Measurements from ENCODE around the gene LSM14B.

LSM14B gene

GRCh38 chr20:62087632-62088031 lies 34.6 kb upstream of the LSM14B start:
- H3K23ac ChIP-seq (ENCODE audit: low read length in 2 of 2): no peak overlapping the region
- H4K91ac ChIP-seq (ENCODE audit: low read length): no peak overlapping the region
- DNase-seq: no peak
- H3K9me3 ChIP-seq (ENCODE audit: control insufficient read depth, low read length): no peaks in the 10 kb centered on the region
- no peak overlapping the region for H2BK5ac ChIP-seq (ENCODE audit: low read depth, low read length, poor library complexity, severe bottlenecking)
- H3K27ac ChIP-seq (ENCODE audit: low read length, poor library complexity, severe bottlenecking): no peak overlapping the region
- H2BK12ac ChIP-seq (ENCODE audit: low read length in 2 of 2): no peak overlapping the region
- peaks cover 3 to 6% of the 10 kb centered on the region in 2 experiments for H3K27me3 ChIP-seq (ENCODE audit: control insufficient read depth in 1 of 2, insufficient read depth in 1 of 2, low read length in 2 of 2)
- no peak overlapping the region for H3K18ac ChIP-seq (ENCODE audit: low read depth in 1 of 2, low read length in 2 of 2)
- H2AFZ ChIP-seq (ENCODE audit: low read depth, low read length): no peak overlapping the region
- no peak overlapping the region for H3K4me2 ChIP-seq (ENCODE audit: low read length, poor library complexity, severe bottlenecking)
- H3K4me1 ChIP-seq (ENCODE audit: control insufficient read depth, insufficient read depth, low read depth, low read length): peaks cover 6% of the 10 kb centered on the region
- 94% methylated on average over 17 of the region's 17 CpGs for WGBS
- H3K36me3 ChIP-seq (ENCODE audit: control insufficient read depth in 1 of 2, insufficient read depth in 2 of 2, low read depth in 1 of 2, low read length in 2 of 2): no peaks in the 10 kb centered on the region
- no peak overlapping the region for H3K4ac ChIP-seq (ENCODE audit: low read depth in 1 of 2, low read length in 2 of 2)
- no peak overlapping the region for H2AK5ac ChIP-seq (ENCODE audit: low read length, severe bottlenecking)
- H2BK15ac ChIP-seq (ENCODE audit: low read depth, poor library complexity, severe bottlenecking): no peak overlapping the region
- no peak overlapping the region for H4K8ac ChIP-seq (ENCODE audit: low read length)
- H3K9ac ChIP-seq (ENCODE audit: low read length): no peak overlapping the region
- H2BK120ac ChIP-seq (ENCODE audit: low read depth, low read length): no peak overlapping the region
- H3K79me1 ChIP-seq (replicated peaks; ENCODE audit: low read length, poor library complexity, severe bottlenecking): no peaks in the 10 kb centered on the region
- H3K14ac ChIP-seq (ENCODE audit: low read length in 2 of 2): peak overlapping the region in 1 of 2 experiments; percentile 0
- H3K4me3 ChIP-seq (ENCODE audit: insufficient read depth in 1 of 2, low read depth in 1 of 2, low read length in 2 of 2): no peak overlapping the region

DNA sequence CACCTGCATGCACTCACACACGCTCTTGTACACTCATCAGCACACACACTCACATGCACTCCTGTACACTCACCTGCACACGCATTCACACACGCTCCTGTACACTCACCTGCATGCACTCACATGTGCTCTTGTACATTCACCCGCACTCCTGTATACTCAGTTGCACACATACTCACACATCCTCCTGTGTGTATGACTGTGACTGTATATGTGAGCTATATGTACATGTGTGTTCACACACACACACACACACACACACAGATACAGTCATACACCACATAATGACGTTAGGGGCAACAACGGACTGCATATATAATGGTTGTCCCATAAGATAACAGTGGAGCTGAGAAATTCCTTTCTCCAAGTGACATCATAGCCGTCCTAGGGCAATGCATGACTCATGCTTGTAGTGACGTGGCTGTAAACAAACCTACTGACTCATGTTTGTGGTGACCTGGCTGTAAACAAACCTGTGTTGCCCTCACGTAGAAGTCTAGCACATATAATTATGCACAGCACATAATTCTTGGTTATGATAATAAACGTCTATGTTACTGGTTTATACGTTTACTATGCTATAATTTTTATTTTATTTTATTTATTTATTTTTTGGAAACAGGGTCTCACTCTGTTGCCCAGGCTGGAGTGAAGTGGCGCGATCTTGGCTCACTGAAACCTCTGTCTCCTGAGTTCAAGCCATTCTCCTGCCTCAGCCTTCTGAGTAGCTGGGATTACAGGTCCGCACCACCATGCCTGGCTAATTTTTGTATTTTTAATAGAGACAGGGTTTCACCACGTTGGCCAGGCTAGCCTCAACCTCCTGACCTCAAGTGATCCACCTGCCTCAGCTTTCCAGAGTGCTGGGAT lies 33.8 kb upstream of the LSM14B start:
- H2BK5ac ChIP-seq (ENCODE audit: low read depth, low read length, poor library complexity, severe bottlenecking): no peak overlapping the region
- no peak overlapping the region for H4K91ac ChIP-seq (ENCODE audit: low read length)
- H3K18ac ChIP-seq (ENCODE audit: low read depth in 1 of 2, low read length in 2 of 2): peak overlapping the region in 1 of 2 experiments; percentile 79
- H3K36me3 ChIP-seq (ENCODE audit: control insufficient read depth in 1 of 2, insufficient read depth in 2 of 2, low read depth in 1 of 2, low read length in 2 of 2): no peaks in the 10 kb centered on the region
- peak overlapping the region in 1 of 2 experiments; percentile 90 for H3K14ac ChIP-seq (ENCODE audit: low read length in 2 of 2)
- no peak overlapping the region for H2BK120ac ChIP-seq (ENCODE audit: low read depth, low read length)
- H3K27ac ChIP-seq (ENCODE audit: low read length, poor library complexity, severe bottlenecking): no peak overlapping the region
- no peak overlapping the region for H4K8ac ChIP-seq (ENCODE audit: low read length)
- H3K4ac ChIP-seq (ENCODE audit: low read depth in 1 of 2, low read length in 2 of 2): no peak overlapping the region
- H3K27me3 ChIP-seq (ENCODE audit: control insufficient read depth in 1 of 2, insufficient read depth in 1 of 2, low read length in 2 of 2): peaks cover 3 to 6% of the 10 kb centered on the region in 2 experiments
- H3K23ac ChIP-seq (ENCODE audit: low read length in 2 of 2): no peak overlapping the region
- H2BK15ac ChIP-seq (ENCODE audit: low read depth, poor library complexity, severe bottlenecking): no peak overlapping the region
- H2AK5ac ChIP-seq (ENCODE audit: low read length, severe bottlenecking): no peak overlapping the region
- H3K9me3 ChIP-seq (ENCODE audit: control insufficient read depth, low read length): no peaks in the 10 kb centered on the region
- H3K4me1 ChIP-seq (ENCODE audit: control insufficient read depth, insufficient read depth, low read depth, low read length): peaks cover 6% of the 10 kb centered on the region
- H3K4me2 ChIP-seq (ENCODE audit: low read length, poor library complexity, severe bottlenecking): no peak overlapping the region
- no peaks in the 10 kb centered on the region for H3K79me1 ChIP-seq (replicated peaks; ENCODE audit: low read length, poor library complexity, severe bottlenecking)
- H3K4me3 ChIP-seq (ENCODE audit: insufficient read depth in 1 of 2, low read depth in 1 of 2, low read length in 2 of 2): no peak overlapping the region
- H3K9ac ChIP-seq (ENCODE audit: low read length): no peak overlapping the region
- no peak overlapping the region for H2AFZ ChIP-seq (ENCODE audit: low read depth, low read length)
- no peak overlapping the region for H2BK12ac ChIP-seq (ENCODE audit: low read length in 2 of 2)
- peak; percentile 99 for DNase-seq
- 64% methylated on average over 11 of the region's 15 CpGs for WGBS

DNA sequence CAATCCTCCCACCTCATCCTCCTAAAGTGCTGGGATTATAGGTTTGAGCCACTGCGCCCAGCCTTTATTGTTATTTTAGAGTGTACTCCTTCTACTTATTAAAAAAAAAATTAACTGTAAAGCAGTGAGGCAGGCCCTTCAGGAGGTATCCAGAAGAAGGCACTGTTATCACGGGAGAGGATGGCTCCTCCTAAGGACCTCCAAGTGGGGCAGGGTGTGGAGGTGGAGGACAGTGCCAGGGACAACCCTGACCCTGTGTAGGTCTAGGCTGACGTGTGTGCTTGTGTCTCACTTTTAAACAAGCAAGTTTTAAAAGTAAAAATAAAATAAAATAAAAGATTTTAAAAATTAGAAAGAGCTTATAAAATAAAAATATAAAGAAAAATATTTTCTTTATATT lies 32.9 kb upstream of the LSM14B start:
- Histone ChIP-seq H3K9me3 (ENCODE audit: control insufficient read depth, low read length) (no peaks in the 10 kb centered on the region), H3K36me3 (ENCODE audit: control insufficient read depth in 1 of 2, insufficient read depth in 2 of 2, low read depth in 1 of 2, low read length in 2 of 2) (no peaks in the 10 kb centered on the region), H3K14ac (ENCODE audit: low read length in 2 of 2) (no peak overlapping the region), H2AK5ac (ENCODE audit: low read length, severe bottlenecking) (no peak overlapping the region), H3K18ac (ENCODE audit: low read depth in 1 of 2, low read length in 2 of 2) (no peak overlapping the region), H2BK5ac (ENCODE audit: low read depth, low read length, poor library complexity, severe bottlenecking) (no peak overlapping the region), H2BK120ac (ENCODE audit: low read depth, low read length) (no peak overlapping the region), H2BK12ac (ENCODE audit: low read length in 2 of 2) (no peak overlapping the region), H3K27ac (ENCODE audit: low read length, poor library complexity, severe bottlenecking) (no peak overlapping the region), H3K4me1 (ENCODE audit: control insufficient read depth, insufficient read depth, low read depth, low read length) (peaks cover 6% of the 10 kb centered on the region), H4K8ac (ENCODE audit: low read length) (no peak overlapping the region), H2AFZ (ENCODE audit: low read depth, low read length) (no peak overlapping the region), H3K79me1 (replicated peaks; ENCODE audit: low read length, poor library complexity, severe bottlenecking) (no peaks in the 10 kb centered on the region), H3K4ac (ENCODE audit: low read depth in 1 of 2, low read length in 2 of 2) (no peak overlapping the region), H3K4me3 (ENCODE audit: insufficient read depth in 1 of 2, low read depth in 1 of 2, low read length in 2 of 2) (no peak overlapping the region), H2BK15ac (ENCODE audit: low read depth, poor library complexity, severe bottlenecking) (no peak overlapping the region), H3K27me3 (ENCODE audit: control insufficient read depth in 1 of 2, insufficient read depth in 1 of 2, low read length in 2 of 2) (peaks cover 0 to 3% of the 10 kb centered on the region in 2 experiments), H3K9ac (ENCODE audit: low read length) (no peak overlapping the region), H3K23ac (ENCODE audit: low read length in 2 of 2) (no peak overlapping the region), H3K4me2 (ENCODE audit: low read length, poor library complexity, severe bottlenecking) (no peak overlapping the region), H4K91ac (ENCODE audit: low read length) (no peak overlapping the region)
- DNase-seq: no peak
- 79% methylated on average over 1 of the region's 3 CpGs for WGBS

DNA sequence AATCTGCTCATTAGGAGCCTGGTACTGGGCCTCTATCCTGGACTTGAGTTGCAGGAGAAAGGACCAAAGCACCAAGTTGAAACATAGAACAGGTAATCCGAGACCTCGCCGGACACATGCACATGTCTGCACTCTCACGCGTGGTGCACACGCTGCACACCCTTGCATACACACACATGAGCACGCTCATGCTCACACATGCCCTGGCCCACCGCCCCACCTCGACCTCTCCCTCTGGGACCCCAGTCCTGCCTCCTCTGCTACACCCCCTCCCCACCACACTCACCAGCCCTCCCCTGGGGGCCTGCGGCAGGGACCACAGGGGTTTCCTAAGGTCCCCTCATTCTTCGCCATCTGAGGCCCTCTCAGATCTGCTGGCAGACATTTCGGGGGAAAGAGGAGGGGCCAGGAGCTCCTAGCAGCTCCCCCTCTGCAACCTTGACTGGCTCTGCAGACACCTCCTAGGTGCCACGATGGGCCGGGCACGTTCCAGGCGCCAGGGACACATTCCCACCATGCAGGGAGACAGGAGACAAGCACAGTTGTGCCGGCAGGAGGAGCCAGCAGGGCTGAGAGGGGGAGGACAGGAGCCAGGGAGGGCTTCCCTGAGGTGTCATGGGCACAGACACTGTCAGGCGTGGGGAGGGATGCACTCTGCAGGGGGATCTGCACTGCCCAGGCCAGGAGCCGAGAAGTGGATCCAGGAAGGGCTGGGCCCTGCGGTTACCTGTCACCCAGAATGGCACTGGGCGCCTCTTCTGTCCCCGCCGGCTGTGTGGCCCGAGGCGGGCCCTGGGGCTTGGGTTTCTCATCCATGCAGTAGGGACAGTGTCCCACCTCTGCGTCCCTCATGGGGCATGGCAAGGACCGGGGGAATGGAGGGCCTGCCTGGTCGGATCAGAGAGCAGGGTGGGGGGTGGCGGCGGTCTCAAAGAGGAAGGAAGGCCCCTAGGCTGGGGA lies 25.6 kb upstream of the LSM14B start:
- Histone ChIP-seq H4K91ac (ENCODE audit: low read length) (no peak overlapping the region), H2BK15ac (ENCODE audit: low read depth, poor library complexity, severe bottlenecking) (no peak overlapping the region), H2BK5ac (ENCODE audit: low read depth, low read length, poor library complexity, severe bottlenecking) (no peak overlapping the region), H3K23ac (ENCODE audit: low read length in 2 of 2) (no peak overlapping the region), H3K14ac (ENCODE audit: low read length in 2 of 2) (no peak overlapping the region), H2AFZ (ENCODE audit: low read depth, low read length) (no peak overlapping the region), H3K27ac (ENCODE audit: low read length, poor library complexity, severe bottlenecking) (no peak overlapping the region), H3K4ac (ENCODE audit: low read depth in 1 of 2, low read length in 2 of 2) (no peak overlapping the region), H3K36me3 (ENCODE audit: control insufficient read depth in 1 of 2, insufficient read depth in 2 of 2, low read depth in 1 of 2, low read length in 2 of 2) (no peaks in the 10 kb centered on the region), H2AK5ac (ENCODE audit: low read length, severe bottlenecking) (no peak overlapping the region), H3K27me3 (ENCODE audit: control insufficient read depth in 1 of 2, insufficient read depth in 1 of 2, low read length in 2 of 2) (no peaks in the 10 kb centered on the region), H3K9me3 (ENCODE audit: control insufficient read depth, low read length) (peaks cover 20% of the 10 kb centered on the region), H2BK120ac (ENCODE audit: low read depth, low read length) (no peak overlapping the region), H3K9ac (ENCODE audit: low read length) (no peak overlapping the region), H3K79me1 (replicated peaks; ENCODE audit: low read length, poor library complexity, severe bottlenecking) (no peaks in the 10 kb centered on the region), H2BK12ac (ENCODE audit: low read length in 2 of 2) (no peak overlapping the region), H4K8ac (ENCODE audit: low read length) (no peak overlapping the region), H3K4me2 (ENCODE audit: low read length, poor library complexity, severe bottlenecking) (no peak overlapping the region), H3K4me1 (ENCODE audit: control insufficient read depth, insufficient read depth, low read depth, low read length) (no peaks in the 10 kb centered on the region), H3K18ac (ENCODE audit: low read depth in 1 of 2, low read length in 2 of 2) (no peak overlapping the region), H3K4me3 (ENCODE audit: insufficient read depth in 1 of 2, low read depth in 1 of 2, low read length in 2 of 2) (no peak overlapping the region)
- DNase-seq: no peak
- 89% methylated on average over 30 of the region's 30 CpGs for WGBS
